ENCODE measurements around the gene PHF13.
A peak's percentile ranks its signal among the peaks of the same experiment; 100 is the strongest.

PHF13 gene

GRCh38 chr1:6581561-6582305 is 31.8 kb upstream of the PHF13 start:
- TF ChIP-seq, protein P1, sequence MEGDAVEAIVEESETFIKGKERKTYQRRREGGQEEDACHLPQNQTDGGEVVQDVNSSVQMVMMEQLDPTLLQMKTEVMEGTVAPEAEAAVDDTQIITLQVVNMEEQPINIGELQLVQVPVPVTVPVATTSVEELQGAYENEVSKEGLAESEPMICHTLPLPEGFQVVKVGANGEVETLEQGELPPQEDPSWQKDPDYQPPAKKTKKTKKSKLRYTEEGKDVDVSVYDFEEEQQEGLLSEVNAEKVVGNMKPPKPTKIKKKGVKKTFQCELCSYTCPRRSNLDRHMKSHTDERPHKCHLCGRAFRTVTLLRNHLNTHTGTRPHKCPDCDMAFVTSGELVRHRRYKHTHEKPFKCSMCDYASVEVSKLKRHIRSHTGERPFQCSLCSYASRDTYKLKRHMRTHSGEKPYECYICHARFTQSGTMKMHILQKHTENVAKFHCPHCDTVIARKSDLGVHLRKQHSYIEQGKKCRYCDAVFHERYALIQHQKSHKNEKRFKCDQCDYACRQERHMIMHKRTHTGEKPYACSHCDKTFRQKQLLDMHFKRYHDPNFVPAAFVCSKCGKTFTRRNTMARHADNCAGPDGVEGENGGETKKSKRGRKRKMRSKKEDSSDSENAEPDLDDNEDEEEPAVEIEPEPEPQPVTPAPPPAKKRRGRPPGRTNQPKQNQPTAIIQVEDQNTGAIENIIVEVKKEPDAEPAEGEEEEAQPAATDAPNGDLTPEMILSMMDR (conservative IDR thresholded peaks at IDR 0.05; ENCODE audit: control insufficient read depth, insufficient read depth, low read depth, low read length), result no peak
- no peak for DNase-seq (ENCODE audit: low read depth)
- no peak overlapping the region for H3K4me3 ChIP-seq (ENCODE audit: control insufficient read depth, low read depth, low read length)

- DNase-seq (ENCODE audit: low read depth), result no peak
- no peak overlapping the region for H3K4me3 ChIP-seq (ENCODE audit: control insufficient read depth, low read depth, low read length)
- TF ChIP-seq, protein P1 (conservative IDR thresholded peaks at IDR 0.05; ENCODE audit: control insufficient read depth, insufficient read depth, low read depth, low read length), result no peak
These were observed 31.2 kb upstream of the PHF13 start for GRCh38 chr1:6582370-6582769.

GRCh38 chr1:6584126-6585080 is 29.1 kb upstream of the PHF13 start:
- DNase-seq (ENCODE audit: low read depth), result no peak
- no peak overlapping the region for H3K4me3 ChIP-seq (ENCODE audit: control insufficient read depth, low read depth, low read length)
- TF ChIP-seq, protein P1 (conservative IDR thresholded peaks at IDR 0.05; ENCODE audit: control insufficient read depth, insufficient read depth, low read depth, low read length), result peak; percentile 3

- H3K4me3 ChIP-seq (ENCODE audit: control insufficient read depth, low read depth, low read length), result no peak overlapping the region
- DNase-seq (ENCODE audit: low read depth), result no peak
- TF ChIP-seq, protein P1 (conservative IDR thresholded peaks at IDR 0.05; ENCODE audit: control insufficient read depth, insufficient read depth, low read depth, low read length), result no peak
These were observed 28.3 kb upstream of the PHF13 start for GRCh38 chr1:6585081-6585722.

- TF ChIP-seq, protein P1 (conservative IDR thresholded peaks at IDR 0.05; ENCODE audit: control insufficient read depth, insufficient read depth, low read depth, low read length), result no peak
These were observed 27.7 kb upstream of the PHF13 start for GRCh38 chr1:6585841-6586240.

DNA sequence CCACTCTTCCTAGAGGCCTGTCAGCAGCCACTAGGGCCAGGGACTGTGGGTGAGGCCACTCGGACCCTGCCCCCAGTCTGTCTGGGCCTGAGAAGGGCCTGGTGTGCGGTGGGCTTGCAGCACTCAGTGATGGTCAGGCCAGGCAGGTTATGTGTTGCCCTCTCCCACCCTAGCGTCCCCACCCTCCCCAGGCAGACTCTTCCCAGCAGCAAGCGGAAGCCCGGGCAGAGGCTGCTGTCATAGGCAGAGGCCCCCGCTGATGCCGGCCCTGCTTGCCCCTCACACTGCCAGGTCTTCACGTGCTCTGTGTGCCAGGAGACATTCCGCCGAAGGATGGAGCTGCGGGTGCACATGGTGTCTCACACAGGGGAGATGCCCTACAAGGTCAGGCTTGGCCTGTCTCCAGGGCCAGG is 27.1 kb upstream of the PHF13 start:
- H3K4me3 ChIP-seq (ENCODE audit: control insufficient read depth, low read depth, low read length), result no peak overlapping the region
- DNase-seq (ENCODE audit: low read depth), result no peak
- TF ChIP-seq, protein P1 (conservative IDR thresholded peaks at IDR 0.05; ENCODE audit: control insufficient read depth, insufficient read depth, low read depth, low read length), result no peak

More at GRCh38 chr1:6585841-6586240, 27.7 kb upstream of the PHF13 start:
- H3K4me3 ChIP-seq (ENCODE audit: control insufficient read depth, low read depth, low read length), result no peak overlapping the region
- DNase-seq (ENCODE audit: low read depth), result no peak
